Effector CD8-positive, alpha-beta T cell (primary cell): Measurements from ENCODE around the gene MCM10.
A peak's percentile ranks its signal among the peaks of the same experiment; 100 is the strongest.
"Not testable (repeated sequence)": the region's sequence is repeated elsewhere in the genome, so short reads cannot be mapped to it uniquely, and the experiment has no call there.

Source experiments
- DNase-seq: peaks from one replicate; lab custom pipeline; 2025; lab: John Stamatoyannopoulos, UW
- total RNA-seq, 4 experiments: gene quantifications; one replicate each; lab custom pipeline; 2026; lab: John Stamatoyannopoulos, UW

The MCM10 gene
- total RNA-seq, result 0.73 to 2.7 (median 1.3) reads per million in 4 experiments

DNA sequence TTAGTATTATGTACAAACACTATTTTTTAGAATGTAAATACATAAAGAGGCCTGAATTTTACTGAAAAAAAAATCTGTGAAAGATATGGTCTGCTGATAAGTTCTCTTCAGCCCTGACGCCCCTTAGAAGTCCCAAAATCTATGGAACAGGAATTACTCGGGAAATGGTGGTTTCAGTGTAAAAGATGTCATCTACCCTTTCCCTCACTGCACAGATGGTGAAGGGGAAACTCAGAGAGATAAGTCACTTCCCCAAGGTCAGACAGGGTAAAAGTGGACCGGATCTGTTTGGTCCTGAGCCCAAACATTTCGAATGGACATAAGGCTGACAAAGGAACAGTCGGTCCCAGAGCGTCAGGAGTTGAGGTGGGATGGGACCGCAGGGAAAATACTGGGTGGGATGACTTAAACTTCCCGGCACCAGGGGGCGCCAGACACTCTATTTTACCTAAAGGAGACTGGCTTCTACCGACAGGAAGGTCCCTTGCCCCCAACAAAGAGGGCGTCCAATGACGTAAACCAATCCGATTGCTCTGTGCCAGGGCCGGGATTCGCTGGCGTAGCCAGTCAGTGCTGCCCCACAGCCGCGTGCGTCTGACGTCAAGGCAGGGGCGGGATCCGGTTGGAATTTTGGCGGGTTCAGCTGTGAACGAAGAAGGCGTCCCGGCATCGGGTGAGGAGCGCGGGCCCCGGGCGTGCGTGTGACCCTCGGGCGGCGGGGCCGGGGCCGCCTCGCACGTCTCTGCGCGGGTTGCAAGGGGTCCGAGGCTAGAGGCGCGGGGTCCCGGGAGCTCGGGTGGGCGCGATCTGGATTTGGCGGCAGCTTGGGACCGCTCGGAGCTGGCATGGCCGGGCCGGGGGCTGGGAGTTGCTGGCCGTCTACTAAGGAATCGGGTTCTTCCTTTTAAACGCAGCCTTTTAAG is at the start of gene MCM10:
MCM10 (plus strand) TSS at position 625 of the 923 bp plus-strand sequence. CDS start 2,645 bp downstream, outside the sequence.
- peak; percentile 96 for DNase-seq

DNA sequence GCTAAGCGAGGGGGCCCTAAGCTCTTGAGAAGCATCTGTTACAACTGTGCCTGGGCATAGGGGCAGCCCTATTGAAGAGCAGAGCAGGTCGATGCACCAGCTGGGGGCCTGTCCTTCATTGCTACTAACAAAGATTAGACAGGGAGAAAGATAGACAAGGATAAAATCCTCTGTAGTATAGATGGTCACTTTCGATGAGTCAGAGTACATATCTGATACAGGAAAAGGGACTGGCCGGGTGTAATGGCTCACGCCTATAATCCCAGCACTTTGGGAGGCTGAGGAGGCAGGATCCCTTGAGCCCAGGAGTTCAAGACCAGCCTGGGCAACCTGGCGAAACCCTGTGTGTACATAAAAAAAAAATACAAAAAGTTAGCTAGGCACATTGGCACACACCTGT is 47.8 kb upstream of the MCM10 start:
- DNase-seq, result no peak

GRCh38 chr10:13115832-13116803 is 45.2 kb upstream of the MCM10 start:
- no peak for DNase-seq

DNA sequence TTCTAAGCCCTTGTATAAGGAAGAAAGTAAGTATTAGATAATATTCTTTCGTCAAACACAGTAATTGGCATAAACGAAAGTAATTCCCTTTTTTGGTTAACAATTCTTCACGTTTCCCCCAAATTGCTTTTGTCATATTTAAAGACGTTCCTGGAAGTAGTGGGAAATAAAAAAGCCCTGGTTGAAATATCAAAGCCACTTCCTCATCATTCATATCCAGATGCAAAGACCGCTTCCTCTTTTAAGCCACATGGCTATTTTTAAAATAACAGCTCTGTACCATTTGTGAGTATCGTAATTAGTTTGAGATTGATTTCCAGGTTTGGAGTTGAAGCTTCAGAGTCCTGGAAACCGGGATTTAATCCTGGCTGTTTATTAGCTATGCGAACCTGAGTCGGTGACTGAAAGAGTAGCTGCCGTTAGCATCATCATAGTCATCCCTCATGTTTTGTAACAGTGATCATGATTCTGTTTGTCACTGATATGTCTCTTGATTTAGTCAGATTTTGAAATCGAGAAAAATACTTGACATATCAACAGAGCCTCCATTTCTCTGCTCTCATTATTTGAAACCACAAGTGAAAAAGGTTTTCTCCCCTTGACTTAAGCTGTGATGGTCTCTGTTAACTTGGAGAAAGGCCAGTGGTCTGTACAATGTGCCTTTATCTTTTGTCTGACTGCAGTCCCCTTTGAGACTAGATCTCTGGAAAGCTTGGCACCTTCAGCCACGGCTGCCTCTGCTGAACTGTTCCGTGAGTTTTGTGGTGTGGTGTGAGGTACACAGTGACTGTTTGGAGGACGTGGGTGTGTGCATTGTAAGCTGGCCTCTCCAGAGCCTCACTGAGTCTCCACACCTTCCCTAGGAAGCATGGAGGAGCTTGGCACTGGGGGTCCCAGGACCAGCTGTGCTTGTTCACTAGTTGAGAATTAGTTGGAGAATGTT is 43.2 kb upstream of the MCM10 start:
- no peak for DNase-seq

DNA sequence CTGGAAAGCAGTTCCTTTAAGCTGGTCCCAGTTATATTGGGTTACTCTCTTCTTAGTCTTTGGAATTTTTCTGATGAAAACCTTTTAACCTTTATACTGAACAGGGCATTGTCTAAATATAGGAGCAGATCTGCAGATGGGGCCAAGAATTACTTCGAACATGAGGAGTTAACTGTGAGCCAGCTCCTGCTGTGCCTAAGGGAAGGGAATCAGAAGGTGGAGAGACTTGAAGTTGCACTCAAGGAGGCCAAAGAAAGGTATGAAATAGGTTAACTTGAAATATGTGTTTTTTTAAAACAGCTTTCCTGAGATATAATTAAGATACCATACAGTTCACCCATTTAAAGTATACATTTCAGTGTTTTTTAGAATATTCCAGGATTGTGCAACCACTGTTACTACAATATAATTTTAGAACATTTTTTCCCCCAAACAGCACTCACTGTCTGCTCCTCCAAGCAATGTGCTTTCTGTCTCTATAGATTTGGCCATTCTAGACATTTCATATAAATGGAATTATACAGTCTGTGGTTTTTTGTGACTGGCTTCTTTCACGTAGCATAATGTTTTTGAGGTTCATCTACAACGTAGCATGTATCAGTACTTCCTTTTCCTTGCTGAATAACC is 42.5 kb upstream of the MCM10 start:
- no peak for DNase-seq

DNA sequence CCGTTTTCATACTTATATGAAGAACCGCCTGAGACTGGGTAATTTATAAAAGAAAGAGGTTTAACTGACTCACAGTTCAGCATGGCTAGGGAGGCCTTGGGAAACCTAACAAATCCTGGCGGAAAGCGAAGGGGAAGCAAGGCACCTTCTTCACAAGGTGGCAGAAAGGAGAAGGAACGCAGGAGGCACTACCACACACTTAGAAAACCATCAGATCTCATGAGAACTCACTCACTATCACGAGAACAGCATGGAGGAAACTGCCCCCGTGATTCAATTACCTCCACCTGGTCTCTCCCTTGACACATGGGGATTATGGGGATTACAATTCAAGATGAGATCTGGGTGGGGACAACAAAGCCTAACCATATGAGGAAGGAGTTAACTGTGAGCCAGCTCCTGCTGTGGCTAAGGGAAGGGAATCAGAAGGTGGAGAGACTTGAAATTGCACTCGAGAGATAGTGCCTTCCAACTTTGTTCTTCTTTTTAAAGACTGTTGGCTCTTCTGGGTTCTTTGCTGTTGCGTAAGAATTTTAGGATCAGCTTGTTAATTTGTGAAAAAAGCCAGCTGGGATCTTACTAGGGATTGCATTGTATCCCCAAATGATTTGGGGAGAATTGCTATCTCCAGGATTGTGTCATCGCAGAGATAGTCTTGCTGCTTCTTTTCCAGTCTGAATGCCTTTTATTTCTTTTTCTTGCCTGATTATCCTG is 40.4 kb upstream of the MCM10 start:
- DNase-seq, result no peak

DNA sequence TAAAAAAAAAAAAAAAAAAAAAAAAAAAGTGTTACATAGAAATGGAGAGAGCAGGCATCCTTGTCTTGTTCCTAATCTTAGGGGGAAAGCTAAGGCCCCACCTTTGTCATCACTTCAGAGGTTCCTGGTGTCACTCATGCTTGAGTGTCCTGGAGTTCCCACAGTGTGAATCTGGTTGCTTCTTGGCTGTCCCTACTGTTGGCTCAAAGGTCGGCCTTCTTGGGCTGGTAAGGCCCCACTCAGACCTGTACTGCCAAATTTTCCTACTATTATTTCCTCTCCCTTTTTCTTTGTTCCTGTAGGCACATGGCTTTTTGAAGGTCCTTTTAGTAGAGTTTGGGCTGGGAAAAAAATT is 39.9 kb upstream of the MCM10 start:
- no peak for DNase-seq

DNA sequence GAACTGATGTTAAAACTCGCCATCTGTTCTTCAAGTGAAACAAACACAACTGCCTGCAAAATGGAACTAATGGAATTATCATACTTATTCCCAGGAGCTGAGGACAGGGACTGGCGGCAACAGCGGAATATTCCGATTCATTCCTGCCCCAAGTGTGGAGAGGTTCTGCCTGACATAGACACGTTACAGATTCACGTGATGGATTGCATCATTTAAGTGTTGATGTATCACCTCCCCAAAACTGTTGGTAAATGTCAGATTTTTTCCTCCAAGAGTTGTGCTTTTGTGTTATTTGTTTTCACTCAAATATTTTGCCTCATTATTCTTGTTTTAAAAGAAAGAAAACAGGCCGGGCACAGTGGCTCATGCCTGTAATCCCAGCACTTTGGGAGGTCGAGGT is 24.7 kb upstream of the MCM10 start:
- DNase-seq, result no peak

- DNase-seq, result no peak
These were observed 22.2 kb upstream of the MCM10 start for GRCh38 chr10:13139150-13139549.

GRCh38 chr10:13139676-13140075 is 21.7 kb upstream of the MCM10 start:
- no peak for DNase-seq

GRCh38 chr10:13140627-13141190 is 20.6 kb upstream of the MCM10 start:
- no peak for DNase-seq

GRCh38 chr10:13143766-13144165 is 17.6 kb upstream of the MCM10 start:
- DNase-seq, result no peak

- no peak for DNase-seq
These were observed 16.5 kb upstream of the MCM10 start for GRCh38 chr10:13144814-13145213.

DNA sequence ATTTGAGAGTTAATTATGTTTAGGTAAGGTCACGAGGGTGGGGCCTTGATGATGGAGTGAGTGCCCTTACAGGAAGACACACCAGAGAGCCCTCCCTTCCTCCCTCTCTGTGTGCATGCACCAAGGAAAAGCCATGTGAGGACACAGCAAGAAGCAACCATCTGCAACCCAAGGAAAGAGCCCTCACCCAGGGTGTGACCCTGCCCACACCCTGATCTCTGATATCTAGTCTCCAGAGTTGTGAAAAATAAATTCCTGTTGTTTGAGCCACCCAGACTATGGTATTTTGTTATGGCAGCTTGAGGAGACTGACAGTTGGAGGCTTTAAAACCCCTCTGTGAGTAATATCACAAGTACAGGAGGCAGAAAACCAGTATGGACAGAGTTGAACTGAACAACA is 15.0 kb upstream of the MCM10 start:
- DNase-seq, result no peak

DNA sequence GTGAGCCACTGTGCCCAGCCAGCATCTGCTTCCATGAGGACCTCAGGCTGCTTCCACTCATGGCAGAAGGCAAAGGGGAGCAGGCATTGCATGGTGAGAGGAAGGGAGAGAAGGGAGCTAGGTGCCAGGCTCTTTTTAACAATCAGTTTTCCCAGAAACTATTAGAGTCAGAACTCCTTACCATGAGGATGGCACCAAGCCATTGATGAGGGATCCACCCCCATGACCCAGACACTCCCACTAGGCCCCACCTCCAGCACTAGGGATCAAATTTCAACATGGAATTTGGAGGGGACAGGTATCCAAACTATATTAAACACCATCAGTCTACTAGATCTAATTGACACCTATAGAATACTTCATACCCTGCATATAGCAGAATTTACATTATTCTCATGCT is 14.2 kb upstream of the MCM10 start:
- no peak for DNase-seq

- no peak for DNase-seq
These were observed 9.1 kb upstream of the MCM10 start for GRCh38 chr10:13152296-13152695.

DNA sequence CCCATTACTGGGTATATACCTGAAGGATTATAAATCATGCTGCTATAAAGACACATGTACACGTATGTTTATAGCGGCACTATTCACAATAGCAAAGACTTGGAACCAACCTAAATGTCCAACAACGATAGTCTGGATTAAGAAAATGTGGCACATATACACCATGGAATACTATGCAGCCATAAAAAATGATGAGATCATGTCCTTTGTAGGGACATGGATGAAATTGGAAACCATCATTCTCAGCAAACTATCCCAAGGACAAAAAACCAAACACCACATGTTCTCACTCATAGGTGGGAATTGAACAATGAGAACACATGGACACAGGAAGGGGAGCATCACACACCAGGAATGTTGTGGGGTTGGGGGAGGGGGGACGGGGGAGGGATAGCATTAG is 5.5 kb upstream of the MCM10 start:
- DNase-seq, result not testable (repeated sequence)

- DNase-seq, result no peak
These were observed 3.0 kb upstream of the MCM10 start for GRCh38 chr10:13158401-13158800.

DNA sequence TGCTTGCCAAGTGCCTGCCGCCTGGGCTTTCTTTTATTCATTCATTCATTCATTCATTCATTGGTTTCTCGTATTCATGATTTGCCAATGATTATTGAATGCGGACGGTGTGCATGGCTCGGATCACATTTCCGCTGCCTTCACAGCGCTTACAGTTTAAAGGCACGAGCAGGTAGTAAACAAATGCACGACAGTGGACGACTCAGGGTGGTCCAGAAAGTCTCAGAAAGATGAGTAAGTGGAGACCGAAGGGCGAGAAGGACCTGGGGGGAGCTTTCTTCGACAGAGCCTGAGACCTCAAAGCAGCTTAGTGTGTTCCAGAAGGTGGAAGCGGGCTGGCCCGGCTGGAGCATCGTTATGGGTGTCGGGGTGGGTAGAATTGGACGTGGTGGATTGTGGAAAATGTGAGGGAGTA is 506 bp downstream of the MCM10 start:
- no peak for DNase-seq

- no peak for DNase-seq
These were observed 2.5 kb downstream of the MCM10 start for GRCh38 chr10:13163859-13164258.
